ENCODE results near the gene SETBP1. TPM values are rescaled to one million over a fixed set of nuclear protein-coding genes. Genes with fewer than 3 reads are reported as not detected.

The SETBP1 gene
- total and polyA plus RNA-seq, 8 donors: 1.4 to 66.5 (median 20.1) TPM

DNA sequence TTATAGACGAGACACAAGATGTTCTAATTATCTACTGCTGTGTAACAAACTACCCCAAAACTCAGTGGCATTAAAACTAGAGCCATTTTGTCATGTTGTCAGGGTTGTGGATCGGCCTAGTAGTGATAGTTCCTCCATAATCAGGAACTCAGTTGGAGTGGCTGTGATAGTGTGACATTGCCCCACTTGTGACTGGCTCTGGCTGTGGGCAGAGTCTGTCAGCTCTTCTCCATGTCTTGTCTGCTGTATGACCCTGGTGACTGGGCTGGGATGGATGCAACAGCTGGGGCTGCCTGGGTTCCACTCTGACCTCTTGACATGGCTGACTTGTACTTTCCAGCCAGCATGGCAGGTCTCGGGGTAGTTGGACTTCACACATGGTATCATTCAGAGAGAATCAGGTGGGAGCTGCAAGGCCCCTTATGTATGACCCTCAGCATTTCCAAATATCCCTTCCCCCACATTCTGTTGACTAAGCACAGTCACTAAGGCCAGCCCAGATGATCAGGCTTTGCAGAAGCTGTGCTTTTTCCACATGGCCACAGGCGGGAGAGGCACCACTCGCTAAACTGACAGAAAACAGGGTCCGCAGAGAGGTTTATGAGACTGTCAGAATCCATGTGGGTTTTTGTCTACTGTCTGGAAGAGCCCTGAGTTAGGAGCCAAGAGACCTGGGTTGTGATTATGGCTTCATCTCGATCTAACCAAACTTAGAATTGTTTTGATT is 50.3 kb downstream of the SETBP1 start:
- no peak overlapping the region for H3K27ac ChIP-seq
- intact Hi-C loops (cut with DNase I; ENCODE audit: low total_unique reads): no loop called here
- no peaks in the 10 kb centered on the region for H3K9me3 ChIP-seq
- no peak for DNase-seq
- 86 to 97% (median 96%) methylated on average over 6 to 7 of the region's 7 CpGs for WGBS, 5 donors
- H3K4me3 ChIP-seq: no peak overlapping the region
- H3K4me1 ChIP-seq: peaks cover 4 to 70% (median 41%) of the 10 kb centered on the region in 4 donors
- H3K27me3 ChIP-seq: no peaks in the 10 kb centered on the region
- TF ChIP-seq, protein P1, sequence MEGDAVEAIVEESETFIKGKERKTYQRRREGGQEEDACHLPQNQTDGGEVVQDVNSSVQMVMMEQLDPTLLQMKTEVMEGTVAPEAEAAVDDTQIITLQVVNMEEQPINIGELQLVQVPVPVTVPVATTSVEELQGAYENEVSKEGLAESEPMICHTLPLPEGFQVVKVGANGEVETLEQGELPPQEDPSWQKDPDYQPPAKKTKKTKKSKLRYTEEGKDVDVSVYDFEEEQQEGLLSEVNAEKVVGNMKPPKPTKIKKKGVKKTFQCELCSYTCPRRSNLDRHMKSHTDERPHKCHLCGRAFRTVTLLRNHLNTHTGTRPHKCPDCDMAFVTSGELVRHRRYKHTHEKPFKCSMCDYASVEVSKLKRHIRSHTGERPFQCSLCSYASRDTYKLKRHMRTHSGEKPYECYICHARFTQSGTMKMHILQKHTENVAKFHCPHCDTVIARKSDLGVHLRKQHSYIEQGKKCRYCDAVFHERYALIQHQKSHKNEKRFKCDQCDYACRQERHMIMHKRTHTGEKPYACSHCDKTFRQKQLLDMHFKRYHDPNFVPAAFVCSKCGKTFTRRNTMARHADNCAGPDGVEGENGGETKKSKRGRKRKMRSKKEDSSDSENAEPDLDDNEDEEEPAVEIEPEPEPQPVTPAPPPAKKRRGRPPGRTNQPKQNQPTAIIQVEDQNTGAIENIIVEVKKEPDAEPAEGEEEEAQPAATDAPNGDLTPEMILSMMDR (IDR thresholded peaks at IDR 0.05): no peak
- no peak for TF ChIP-seq POLR2A (IDR thresholded peaks at IDR 0.05)
- TF ChIP-seq EP300 (IDR thresholded peaks at IDR 0.05): no peak
- no peak for TF ChIP-seq POLR2AphosphoS5 (IDR thresholded peaks at IDR 0.05)
- H3K36me3 ChIP-seq: no peaks in the 10 kb centered on the region

DNA sequence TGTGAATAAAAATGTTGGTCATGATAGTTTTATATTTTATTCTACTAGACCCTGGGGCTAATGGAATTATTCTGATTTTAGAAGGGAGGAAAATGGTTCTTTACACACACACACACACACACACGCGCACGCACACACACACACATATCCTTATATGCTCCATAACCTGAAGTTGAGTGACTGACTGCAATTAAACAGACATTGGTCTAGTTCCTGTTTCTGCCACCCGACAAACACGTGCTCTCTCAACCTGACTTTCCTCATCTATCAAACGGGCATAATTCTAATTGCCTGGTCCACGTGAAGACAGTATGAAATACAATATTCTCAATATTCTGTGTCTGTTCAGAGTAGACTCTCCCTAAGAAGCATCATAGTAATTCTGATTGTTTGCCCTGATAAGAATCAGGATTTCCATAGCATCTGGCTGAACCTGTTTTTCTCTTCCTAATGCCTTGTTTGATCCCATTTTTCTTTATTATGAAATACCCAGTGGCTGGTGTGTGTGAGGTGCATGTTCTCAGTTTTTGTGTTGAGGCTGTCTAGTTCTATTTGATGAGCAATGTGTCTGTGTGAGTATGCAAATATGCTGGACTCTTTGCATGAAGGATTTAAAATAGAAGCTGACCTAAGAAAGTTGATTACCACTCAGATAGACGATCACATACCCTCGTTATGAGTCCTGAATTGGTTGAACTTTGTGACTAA is 51.0 kb downstream of the SETBP1 start:
- Histone ChIP-seq H3K4me3 (no peak overlapping the region), H3K27me3 (no peaks in the 10 kb centered on the region), H3K27ac (no peak overlapping the region), H3K9me3 (no peaks in the 10 kb centered on the region), H3K4me1 (peaks cover 0 to 68% (median 37%) of the 10 kb centered on the region in 4 donors), H3K36me3 (no peaks in the 10 kb centered on the region)
- intact Hi-C loops (cut with DNase I; ENCODE audit: low total_unique reads): no loop called here
- WGBS, 5 donors: 80 to 88% (median 84%) methylated on average over 9 of the region's 9 CpGs
- DNase-seq: no peak
- TF ChIP-seq POLR2AphosphoS5 (IDR thresholded peaks at IDR 0.05) (no peak), EP300 (IDR thresholded peaks at IDR 0.05) (no peak), POLR2A (IDR thresholded peaks at IDR 0.05) (no peak)
- TF ChIP-seq, protein P1 (IDR thresholded peaks at IDR 0.05): no peak

DNA sequence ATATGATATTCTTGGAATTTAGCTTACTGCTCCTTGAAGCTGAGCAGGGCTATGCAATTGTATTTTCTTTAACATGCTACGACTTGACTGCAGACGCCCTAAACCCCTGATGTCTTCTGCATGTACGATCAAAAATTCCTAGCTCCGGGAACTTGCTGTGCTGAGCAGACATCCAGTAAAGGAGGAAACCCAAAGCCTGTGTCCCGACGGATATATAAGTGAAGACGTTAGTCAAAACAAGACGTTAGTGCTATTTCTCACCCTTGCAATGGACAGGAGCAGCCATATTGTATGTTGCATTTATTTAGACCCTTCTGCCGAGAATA is 51.5 kb downstream of the SETBP1 start:
- no peak for TF ChIP-seq POLR2A (IDR thresholded peaks at IDR 0.05)
- no peak for TF ChIP-seq EP300 (IDR thresholded peaks at IDR 0.05)
- TF ChIP-seq, protein P1 (IDR thresholded peaks at IDR 0.05): no peak
- TF ChIP-seq POLR2AphosphoS5 (IDR thresholded peaks at IDR 0.05): no peak
- Histone ChIP-seq H3K4me3 (no peak overlapping the region), H3K27me3 (no peaks in the 10 kb centered on the region), H3K4me1 (peaks cover 4 to 65% (median 41%) of the 10 kb centered on the region in 4 donors), H3K36me3 (no peaks in the 10 kb centered on the region), H3K9me3 (no peaks in the 10 kb centered on the region), H3K27ac (no peak overlapping the region)
- DNase-seq: no peak
- intact Hi-C loops (cut with DNase I; ENCODE audit: low total_unique reads): no loop called here
- 83 to 96% (median 93%) methylated on average over 9 of the region's 9 CpGs for WGBS, 5 donors

DNA sequence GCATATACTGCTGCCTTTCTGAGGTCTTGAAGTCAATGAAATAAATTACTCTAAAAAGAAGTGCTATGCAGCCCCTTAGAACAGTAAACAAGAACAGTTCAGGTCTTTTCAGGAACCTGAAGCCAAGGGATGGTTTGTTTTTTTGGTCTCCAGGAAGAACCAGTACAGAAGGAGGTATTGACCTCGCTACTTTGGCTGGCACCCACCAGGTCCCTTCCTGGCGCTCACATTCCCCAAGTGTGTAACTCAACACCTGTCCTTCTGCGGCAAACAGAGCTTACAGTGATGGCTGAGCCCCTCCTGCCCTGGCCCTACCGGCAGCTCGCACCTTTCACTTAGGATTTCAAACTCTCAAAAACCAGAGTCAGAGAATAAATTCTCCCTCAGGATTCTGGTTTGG is 51.9 kb downstream of the SETBP1 start:
- Histone ChIP-seq H3K27ac (peak overlapping the region in 1 of 5 donors; percentile 13), H3K4me3 (no peak overlapping the region), H3K4me1 (peaks cover 7 to 61% (median 44%) of the 10 kb centered on the region in 4 donors)

More for the DNA sequence above, 51.9 kb downstream of the SETBP1 start:
- no peaks in the 10 kb centered on the region for H3K36me3 ChIP-seq
- DNase-seq: no peak
- 90 to 97% (median 95%) methylated on average over 5 of the region's 5 CpGs for WGBS, 5 donors
- H3K9me3 ChIP-seq: no peaks in the 10 kb centered on the region
- intact Hi-C loops (cut with DNase I; ENCODE audit: low total_unique reads): no loop called here
- TF ChIP-seq, protein P1 (IDR thresholded peaks at IDR 0.05): no peak
- TF ChIP-seq POLR2AphosphoS5 (IDR thresholded peaks at IDR 0.05): no peak
- no peak for TF ChIP-seq POLR2A (IDR thresholded peaks at IDR 0.05)
- TF ChIP-seq EP300 (IDR thresholded peaks at IDR 0.05): no peak
- no peaks in the 10 kb centered on the region for H3K27me3 ChIP-seq

All from stomach (tissue), 9 donors.